Cardiac fibroblast (primary cell): ENCODE measurements around the gene ERCC6L.

Experiments
- DNase-seq, 2 donors: peaks; one replicate each; pipeline versions ENCODE4 v3.0.0 to v3.0.0-alpha.2; 2010; ENCODE audit warnings: low read depth in 2 of 2
- H3K4me3 ChIP-seq, 2 donors: replicated peaks in 1 of 2; 1 replicate in 1 of 2; 2 replicates in 1 of 2; pipeline ENCODE4 v1.5.1; 2011; ENCODE audit warnings: low read depth in 2 of 2, low read length in 2 of 2, mild to moderate bottlenecking in 2 of 2, moderate library complexity in 1 of 2
- CTCF ChIP-seq: IDR thresholded peaks from one replicate; pipeline ENCODE4 v1.5.1; 2011; ENCODE audit warnings: low read depth, mild to moderate bottlenecking, low read length, inconsistent platforms

Gene ERCC6L

GRCh38 chrX:72265263-72265662, 26.4 kb upstream of the ERCC6L start:
- no peak overlapping the region for H3K4me3 ChIP-seq
- no peak for DNase-seq
- TF ChIP-seq CTCF: no peak

- no peak overlapping the region for H3K4me3 ChIP-seq
- no peak for DNase-seq
- no peak for TF ChIP-seq CTCF
Measured at GRCh38 chrX:72262077-72262476, 23.2 kb upstream of the ERCC6L start.

GRCh38 chrX:72260448-72260847, 21.6 kb upstream of the ERCC6L start:
- DNase-seq: no peak
- no peak overlapping the region for H3K4me3 ChIP-seq
- no peak for TF ChIP-seq CTCF

- no peak overlapping the region for H3K4me3 ChIP-seq
- TF ChIP-seq CTCF: no peak
- DNase-seq: peak; percentile 68 to 87
Measured at GRCh38 chrX:72258174-72258573, 19.3 kb upstream of the ERCC6L start.

- no peak for TF ChIP-seq CTCF
- no peak overlapping the region for H3K4me3 ChIP-seq
- DNase-seq: no peak
Measured at GRCh38 chrX:72255864-72256263, 17.0 kb upstream of the ERCC6L start.

GRCh38 chrX:72255445-72255844, 16.6 kb upstream of the ERCC6L start:
- no peak for TF ChIP-seq CTCF
- no peak overlapping the region for H3K4me3 ChIP-seq
- DNase-seq: no peak

GRCh38 chrX:72254816-72255215, 16.0 kb upstream of the ERCC6L start:
- TF ChIP-seq CTCF: no peak
- H3K4me3 ChIP-seq: no peak overlapping the region
- no peak for DNase-seq
